Measurements from ENCODE around the gene C2CD3.

DNA sequence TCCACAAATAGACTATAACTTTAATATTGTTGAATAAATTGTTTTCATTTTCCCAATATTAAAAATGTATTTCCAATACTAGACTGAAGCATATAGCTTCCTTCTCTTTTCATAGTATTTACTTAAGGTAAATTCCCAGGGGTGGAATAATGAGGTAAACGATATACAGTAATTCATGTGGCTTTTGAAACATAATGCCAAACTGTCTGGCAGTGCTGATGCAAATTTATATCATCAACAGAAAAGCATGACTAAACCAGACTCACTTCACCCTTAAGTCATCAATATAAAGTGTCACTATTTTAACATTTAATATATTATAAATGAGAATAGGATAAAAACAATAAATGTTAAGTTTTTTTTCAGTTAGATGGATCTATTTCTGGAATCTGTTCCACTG lies 13.6 kb downstream of the C2CD3 start:
- TF ChIP-seq, protein P1, sequence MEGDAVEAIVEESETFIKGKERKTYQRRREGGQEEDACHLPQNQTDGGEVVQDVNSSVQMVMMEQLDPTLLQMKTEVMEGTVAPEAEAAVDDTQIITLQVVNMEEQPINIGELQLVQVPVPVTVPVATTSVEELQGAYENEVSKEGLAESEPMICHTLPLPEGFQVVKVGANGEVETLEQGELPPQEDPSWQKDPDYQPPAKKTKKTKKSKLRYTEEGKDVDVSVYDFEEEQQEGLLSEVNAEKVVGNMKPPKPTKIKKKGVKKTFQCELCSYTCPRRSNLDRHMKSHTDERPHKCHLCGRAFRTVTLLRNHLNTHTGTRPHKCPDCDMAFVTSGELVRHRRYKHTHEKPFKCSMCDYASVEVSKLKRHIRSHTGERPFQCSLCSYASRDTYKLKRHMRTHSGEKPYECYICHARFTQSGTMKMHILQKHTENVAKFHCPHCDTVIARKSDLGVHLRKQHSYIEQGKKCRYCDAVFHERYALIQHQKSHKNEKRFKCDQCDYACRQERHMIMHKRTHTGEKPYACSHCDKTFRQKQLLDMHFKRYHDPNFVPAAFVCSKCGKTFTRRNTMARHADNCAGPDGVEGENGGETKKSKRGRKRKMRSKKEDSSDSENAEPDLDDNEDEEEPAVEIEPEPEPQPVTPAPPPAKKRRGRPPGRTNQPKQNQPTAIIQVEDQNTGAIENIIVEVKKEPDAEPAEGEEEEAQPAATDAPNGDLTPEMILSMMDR (IDR thresholded peaks at IDR 0.05): no peak
- TF ChIP-seq POLR2AphosphoS5 (IDR thresholded peaks at IDR 0.05): no peak
- no peak for TF ChIP-seq POLR2A (IDR thresholded peaks at IDR 0.05)
- TF ChIP-seq EP300 (IDR thresholded peaks at IDR 0.05): no peak

All from gastroesophageal sphincter (tissue), 3 donors.